Testis (tissue), 3 donors: ENCODE measurements around the gene FBP1. TPM values are rescaled to one million over a fixed set of nuclear protein-coding genes. Genes with fewer than 3 reads are reported as not detected.

Experiments
- DNase-seq: peaks from one replicate; pipeline ENCODE4 v3.0.0-alpha.2; 2019
- H3K27ac ChIP-seq, 2 donors: fragments of 200-600 bp; sonication (generic); one replicate each; pipeline ENCODE4 v1.5.1; 2019
- H3K27me3 ChIP-seq: fragments of 200-600 bp; sonication (generic); one replicate; pipeline ENCODE4 v1.5.1; 2019
- H3K36me3 ChIP-seq: fragments of 200-600 bp; sonication (generic); one replicate; pipeline ENCODE4 v1.5.1; 2017; ENCODE audit warnings: low read depth; ENCODE audit errors: missing control alignments
- H3K4me1 ChIP-seq: fragments of 200-600 bp; sonication (generic); one replicate; pipeline ENCODE4 v1.5.1; 2019
- H3K4me3 ChIP-seq, 2 donors: fragments of 200-600 bp; sonication (generic); one replicate each; pipeline ENCODE4 v1.5.1; 2017 to 2019
- H3K9me3 ChIP-seq: fragments of 200-600 bp; sonication (generic); one replicate; pipeline ENCODE4 v1.5.1; 2017
- POLR2A ChIP-seq: fragments of 450-650 bp; IDR thresholded peaks from one replicate; pipeline ENCODE4 v1.6.1; 2017; ENCODE audit warnings: antibody characterized with exemption, mild to moderate bottlenecking, moderate library complexity
- WGBS, 2 donors: methylation state at CpG; one replicate each; pipeline ENCODE4 v1.1.5; 2018; 5-methylcytosine and 5-hydroxymethylcytosine counted together
- intact Hi-C: fragments of 100-400 bp; cut with DNase I; formaldehyde crosslinking; loops from one replicate; pipeline ENCODE4 v1.15.1; 2023; ENCODE audit warnings: low total_unique reads
- polyA plus RNA-seq: library from polyadenylated mRNA; stranded (reverse); fragments of 350-450 nt; fragmentation: Illumina TruSeq; extraction: RNeasy Lipid Tissue Mini Kit (QIAGEN cat#74804); gene quantifications from one replicate; pipeline ENCODE4 v1.2.3, GENCODE V29; 2014; ENCODE audit warnings: low read depth, low replicate concordance; ENCODE audit not compliant: insufficient read depth
- total RNA-seq, 2 donors: library from RNA; depleted of rRNA; stranded (reverse); fragments of >200 nt; gene quantifications; one replicate each; pipeline ENCODE4 v1.2.3, GENCODE V29; 2016
- TF ChIP-seq, protein P1 (sequence below), 3 experiments: fragments of 450-650 bp in 2 of 3; fragments of 200-600 bp in 1 of 3; sonication (generic) in 1 of 3; IDR thresholded peaks; one replicate each; pipeline ENCODE4 v1.5.1; 2016 to 2019; ENCODE audit warnings: antibody characterized with exemption in 3 of 3, mild to moderate bottlenecking in 2 of 3, moderate library complexity in 1 of 3

The FBP1 gene
- total and polyA plus RNA-seq, 3 donors from 2014 or later: 3.8 to 16.2 (median 4.1) TPM

- TF ChIP-seq, protein P1, sequence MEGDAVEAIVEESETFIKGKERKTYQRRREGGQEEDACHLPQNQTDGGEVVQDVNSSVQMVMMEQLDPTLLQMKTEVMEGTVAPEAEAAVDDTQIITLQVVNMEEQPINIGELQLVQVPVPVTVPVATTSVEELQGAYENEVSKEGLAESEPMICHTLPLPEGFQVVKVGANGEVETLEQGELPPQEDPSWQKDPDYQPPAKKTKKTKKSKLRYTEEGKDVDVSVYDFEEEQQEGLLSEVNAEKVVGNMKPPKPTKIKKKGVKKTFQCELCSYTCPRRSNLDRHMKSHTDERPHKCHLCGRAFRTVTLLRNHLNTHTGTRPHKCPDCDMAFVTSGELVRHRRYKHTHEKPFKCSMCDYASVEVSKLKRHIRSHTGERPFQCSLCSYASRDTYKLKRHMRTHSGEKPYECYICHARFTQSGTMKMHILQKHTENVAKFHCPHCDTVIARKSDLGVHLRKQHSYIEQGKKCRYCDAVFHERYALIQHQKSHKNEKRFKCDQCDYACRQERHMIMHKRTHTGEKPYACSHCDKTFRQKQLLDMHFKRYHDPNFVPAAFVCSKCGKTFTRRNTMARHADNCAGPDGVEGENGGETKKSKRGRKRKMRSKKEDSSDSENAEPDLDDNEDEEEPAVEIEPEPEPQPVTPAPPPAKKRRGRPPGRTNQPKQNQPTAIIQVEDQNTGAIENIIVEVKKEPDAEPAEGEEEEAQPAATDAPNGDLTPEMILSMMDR (IDR thresholded peaks at IDR 0.05): no peak
- H3K27me3 ChIP-seq: no peaks in the 10 kb centered on the region
- no peaks in the 10 kb centered on the region for H3K36me3 ChIP-seq
- no peak overlapping the region for H3K4me3 ChIP-seq
- peaks cover 5% of the 10 kb centered on the region for H3K4me1 ChIP-seq
- no peak for DNase-seq
- intact Hi-C loops: loop anchor here (5.0 kb wide), 1 partner anchor 452 kb away; no protein-coding TSS in a partner anchor
- no peaks in the 10 kb centered on the region for H3K9me3 ChIP-seq
- no peak overlapping the region for H3K27ac ChIP-seq
- WGBS, 2 donors: 44 to 48% methylated on average over 7 of the region's 7 CpGs
These were observed 35.9 kb upstream of the FBP1 start for GRCh38 chr9:94675008-94675881.

GRCh38 chr9:94672811-94673487 lies 33.6 kb upstream of the FBP1 start:
- no peak for DNase-seq
- Histone ChIP-seq H3K9me3 (no peaks in the 10 kb centered on the region), H3K4me3 (no peak overlapping the region), H3K27ac (no peak overlapping the region), H3K4me1 (peaks cover 5% of the 10 kb centered on the region), H3K36me3 (no peaks in the 10 kb centered on the region), H3K27me3 (no peaks in the 10 kb centered on the region)
- TF ChIP-seq, protein P1 (IDR thresholded peaks at IDR 0.05): no peak
- TF ChIP-seq POLR2A: no peak
- 49 to 68% methylated on average over 2 of the region's 2 CpGs for WGBS, 2 donors
- intact Hi-C loops: no loop called here

DNA sequence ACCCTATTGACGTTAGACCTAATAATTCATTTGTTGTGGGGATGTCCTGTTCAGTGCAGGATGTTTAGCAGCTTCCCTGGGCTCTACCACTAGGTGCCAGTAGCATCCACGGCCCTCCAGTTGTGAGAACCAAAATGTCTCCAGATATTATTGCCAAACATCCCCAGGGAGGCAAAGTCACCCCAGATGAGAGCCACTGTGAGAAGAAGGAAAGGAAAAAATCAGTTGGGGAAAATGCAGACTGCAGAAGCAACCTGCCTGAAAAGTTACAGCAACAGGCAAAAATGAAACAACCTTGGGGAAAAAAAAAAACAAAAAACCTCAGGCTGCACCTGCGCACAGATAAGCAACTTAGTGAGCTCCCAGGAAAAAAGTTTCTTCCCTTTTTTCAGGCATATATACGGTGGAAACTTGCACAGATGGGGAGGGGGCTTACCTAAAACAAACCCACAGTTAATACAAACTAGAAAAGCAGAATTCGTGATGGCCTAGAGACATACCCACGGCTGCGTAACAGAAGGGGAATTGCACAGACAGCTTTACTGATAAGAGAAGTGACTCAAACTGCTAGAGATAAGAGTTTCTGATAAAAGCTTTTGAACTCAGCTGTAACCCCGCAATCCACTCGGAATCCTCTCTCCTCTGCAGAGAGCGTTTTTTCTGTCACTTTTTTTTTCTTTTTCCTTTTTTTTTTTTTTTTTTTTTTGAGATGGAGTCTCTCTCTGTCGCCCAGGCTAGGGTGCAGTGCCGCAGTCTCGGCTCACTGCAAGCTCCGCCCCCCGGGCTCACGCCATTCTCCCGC lies 29.8 kb upstream of the FBP1 start:
- Histone ChIP-seq H3K27ac (no peak overlapping the region), H3K36me3 (no peaks in the 10 kb centered on the region), H3K4me3 (peak overlapping the region; percentile 9 to 14), H3K4me1 (no peaks in the 10 kb centered on the region), H3K9me3 (no peaks in the 10 kb centered on the region), H3K27me3 (no peaks in the 10 kb centered on the region)
- 21% methylated on average over 17 of the region's 17 CpGs for WGBS, 2 donors
- TF ChIP-seq, protein P1 (IDR thresholded peaks at IDR 0.05): peak; percentile 40 to 69 (median 57)
- no peak for TF ChIP-seq POLR2A
- DNase-seq: peak; percentile 75
- intact Hi-C loops: no loop called here

DNA sequence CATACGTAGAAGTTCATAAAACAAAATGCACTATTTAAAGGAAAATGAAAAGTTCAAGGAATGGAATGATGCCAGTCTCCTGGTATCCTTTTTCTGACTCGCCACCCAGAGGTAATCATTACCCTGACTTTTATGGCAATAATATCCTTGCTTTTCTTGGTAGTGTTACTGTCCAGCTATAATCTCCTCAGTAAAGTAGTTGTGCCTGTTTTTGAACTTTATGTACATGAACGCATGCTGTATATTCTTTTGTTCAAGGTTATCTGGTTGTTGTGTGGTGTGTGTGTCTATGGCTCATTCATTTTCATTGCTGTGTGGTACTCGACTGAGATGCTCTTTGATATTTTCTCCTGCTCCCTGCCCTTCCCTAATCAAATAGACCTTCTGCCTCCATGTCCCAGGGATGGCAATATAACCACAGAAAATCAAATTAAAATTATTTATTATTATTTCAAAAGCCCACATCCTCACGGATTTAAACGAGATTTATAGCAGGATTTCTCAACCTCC lies 29.2 kb upstream of the FBP1 start:
- Histone ChIP-seq H3K4me1 (no peaks in the 10 kb centered on the region), H3K9me3 (no peaks in the 10 kb centered on the region), H3K27me3 (no peaks in the 10 kb centered on the region), H3K4me3 (no peak overlapping the region), H3K36me3 (no peaks in the 10 kb centered on the region), H3K27ac (no peak overlapping the region)
- intact Hi-C loops: no loop called here
- no peak for DNase-seq
- TF ChIP-seq POLR2A: no peak
- TF ChIP-seq, protein P1 (IDR thresholded peaks at IDR 0.05): no peak
- 50 to 53% methylated on average over 6 of the region's 6 CpGs for WGBS, 2 donors
